ENCODE data around the gene DSC3.
"Not testable (repeated sequence)": the region's sequence is repeated elsewhere in the genome, so short reads cannot be mapped to it uniquely, and the experiment has no call there.

Gene DSC3

GRCh38 chr18:31041271-31042083 is 1.1 kb downstream of the DSC3 start:
- H3K9ac ChIP-seq (ENCODE audit: low read depth, low read length) = no peak overlapping the region
- no peaks in the 10 kb centered on the region for H3K36me3 ChIP-seq (ENCODE audit: control insufficient read depth, insufficient read depth, low read length)
- peaks cover 17% of the 10 kb centered on the region for H3K4me1 ChIP-seq (ENCODE audit: control insufficient read depth, insufficient read depth, low read length)
- no peak overlapping the region for H3K27ac ChIP-seq (ENCODE audit: low read depth, low read length)
- peak overlapping the region; percentile 61 for H3K4me3 ChIP-seq (ENCODE audit: low read depth, low read length)
- peaks cover 76% of the 10 kb centered on the region for H3K27me3 ChIP-seq (ENCODE audit: control insufficient read depth, insufficient read depth, low read length)
- H3K9me3 ChIP-seq (ENCODE audit: control insufficient read depth, insufficient read depth, low read length) = no peaks in the 10 kb centered on the region

GRCh38 chr18:31040686-31041270 is 1.8 kb downstream of the DSC3 start:
- Histone ChIP-seq H3K27ac (ENCODE audit: low read depth, low read length) (no peak overlapping the region), H3K4me3 (ENCODE audit: low read depth, low read length) (peak overlapping the region; percentile 61), H3K4me1 (ENCODE audit: control insufficient read depth, insufficient read depth, low read length) (peaks cover 17% of the 10 kb centered on the region), H3K9me3 (ENCODE audit: control insufficient read depth, insufficient read depth, low read length) (no peaks in the 10 kb centered on the region), H3K9ac (ENCODE audit: low read depth, low read length) (no peak overlapping the region), H3K36me3 (ENCODE audit: control insufficient read depth, insufficient read depth, low read length) (no peaks in the 10 kb centered on the region), H3K27me3 (ENCODE audit: control insufficient read depth, insufficient read depth, low read length) (peaks cover 71% of the 10 kb centered on the region)

- H3K27me3 ChIP-seq (ENCODE audit: control insufficient read depth, insufficient read depth, low read length) = peaks cover 59% of the 10 kb centered on the region
- H3K9ac ChIP-seq (ENCODE audit: low read depth, low read length) = no peak overlapping the region
- H3K27ac ChIP-seq (ENCODE audit: low read depth, low read length) = no peak overlapping the region
- no peak overlapping the region for H3K4me3 ChIP-seq (ENCODE audit: low read depth, low read length)
- peaks cover 17% of the 10 kb centered on the region for H3K4me1 ChIP-seq (ENCODE audit: control insufficient read depth, insufficient read depth, low read length)
- no peaks in the 10 kb centered on the region for H3K36me3 ChIP-seq (ENCODE audit: control insufficient read depth, insufficient read depth, low read length)
- no peaks in the 10 kb centered on the region for H3K9me3 ChIP-seq (ENCODE audit: control insufficient read depth, insufficient read depth, low read length)
These were observed 3.1 kb downstream of the DSC3 start for GRCh38 chr18:31039426-31039825.

- H3K9me3 ChIP-seq (ENCODE audit: control insufficient read depth, insufficient read depth, low read length); H3K36me3 ChIP-seq (ENCODE audit: control insufficient read depth, insufficient read depth, low read length); H3K4me3 ChIP-seq (ENCODE audit: low read depth, low read length); H3K27ac ChIP-seq (ENCODE audit: low read depth, low read length); H3K9ac ChIP-seq (ENCODE audit: low read depth, low read length): not testable (repeated sequence)
- Histone ChIP-seq H3K27me3 (ENCODE audit: control insufficient read depth, insufficient read depth, low read length) (peaks cover 42% of the 10 kb centered on the region), H3K4me1 (ENCODE audit: control insufficient read depth, insufficient read depth, low read length) (peaks cover 13% of the 10 kb centered on the region)
These were observed 4.9 kb downstream of the DSC3 start for GRCh38 chr18:31037686-31038085.

GRCh38 chr18:31034541-31034940 is 8.0 kb downstream of the DSC3 start:
- Histone ChIP-seq H3K9me3 (ENCODE audit: control insufficient read depth, insufficient read depth, low read length) (no peaks in the 10 kb centered on the region), H3K27me3 (ENCODE audit: control insufficient read depth, insufficient read depth, low read length) (peaks cover 10% of the 10 kb centered on the region), H3K27ac (ENCODE audit: low read depth, low read length) (no peak overlapping the region), H3K9ac (ENCODE audit: low read depth, low read length) (no peak overlapping the region), H3K4me3 (ENCODE audit: low read depth, low read length) (no peak overlapping the region), H3K36me3 (ENCODE audit: control insufficient read depth, insufficient read depth, low read length) (no peaks in the 10 kb centered on the region), H3K4me1 (ENCODE audit: control insufficient read depth, insufficient read depth, low read length) (no peaks in the 10 kb centered on the region)

- Histone ChIP-seq H3K27ac (ENCODE audit: low read depth, low read length) (no peak overlapping the region), H3K9ac (ENCODE audit: low read depth, low read length) (no peak overlapping the region), H3K4me3 (ENCODE audit: low read depth, low read length) (no peak overlapping the region), H3K36me3 (ENCODE audit: control insufficient read depth, insufficient read depth, low read length) (no peaks in the 10 kb centered on the region), H3K27me3 (ENCODE audit: control insufficient read depth, insufficient read depth, low read length) (no peaks in the 10 kb centered on the region), H3K4me1 (ENCODE audit: control insufficient read depth, insufficient read depth, low read length) (no peaks in the 10 kb centered on the region), H3K9me3 (ENCODE audit: control insufficient read depth, insufficient read depth, low read length) (no peaks in the 10 kb centered on the region)
These were observed 11.8 kb downstream of the DSC3 start for GRCh38 chr18:31030574-31031278.

GRCh38 chr18:31015715-31016434 is 26.7 kb downstream of the DSC3 start:
- no peaks in the 10 kb centered on the region for H3K9me3 ChIP-seq (ENCODE audit: control insufficient read depth, insufficient read depth, low read length)
- H3K4me1 ChIP-seq (ENCODE audit: control insufficient read depth, insufficient read depth, low read length) = no peaks in the 10 kb centered on the region
- no peak overlapping the region for H3K27ac ChIP-seq (ENCODE audit: low read depth, low read length)
- H3K4me3 ChIP-seq (ENCODE audit: low read depth, low read length) = no peak overlapping the region
- H3K27me3 ChIP-seq (ENCODE audit: control insufficient read depth, insufficient read depth, low read length) = no peaks in the 10 kb centered on the region
- H3K36me3 ChIP-seq (ENCODE audit: control insufficient read depth, insufficient read depth, low read length) = no peaks in the 10 kb centered on the region
- H3K9ac ChIP-seq (ENCODE audit: low read depth, low read length) = no peak overlapping the region

- not testable (repeated sequence) for H3K27ac ChIP-seq (ENCODE audit: low read depth, low read length); H3K4me3 ChIP-seq (ENCODE audit: low read depth, low read length); H3K36me3 ChIP-seq (ENCODE audit: control insufficient read depth, insufficient read depth, low read length); H3K27me3 ChIP-seq (ENCODE audit: control insufficient read depth, insufficient read depth, low read length); H3K4me1 ChIP-seq (ENCODE audit: control insufficient read depth, insufficient read depth, low read length); H3K9ac ChIP-seq (ENCODE audit: low read depth, low read length); H3K9me3 ChIP-seq (ENCODE audit: control insufficient read depth, insufficient read depth, low read length)
These were observed 31.1 kb downstream of the DSC3 start for GRCh38 chr18:31011455-31011854.

GRCh38 chr18:31010601-31011000 is 31.9 kb downstream of the DSC3 start:
- no peaks in the 10 kb centered on the region for H3K36me3 ChIP-seq (ENCODE audit: control insufficient read depth, insufficient read depth, low read length)
- no peaks in the 10 kb centered on the region for H3K27me3 ChIP-seq (ENCODE audit: control insufficient read depth, insufficient read depth, low read length)
- H3K9me3 ChIP-seq (ENCODE audit: control insufficient read depth, insufficient read depth, low read length) = no peaks in the 10 kb centered on the region
- no peaks in the 10 kb centered on the region for H3K4me1 ChIP-seq (ENCODE audit: control insufficient read depth, insufficient read depth, low read length)
- no peak overlapping the region for H3K4me3 ChIP-seq (ENCODE audit: low read depth, low read length)
- no peak overlapping the region for H3K27ac ChIP-seq (ENCODE audit: low read depth, low read length)
- no peak overlapping the region for H3K9ac ChIP-seq (ENCODE audit: low read depth, low read length)

- Histone ChIP-seq H3K27ac (ENCODE audit: low read depth, low read length) (no peak overlapping the region), H3K27me3 (ENCODE audit: control insufficient read depth, insufficient read depth, low read length) (no peaks in the 10 kb centered on the region), H3K4me1 (ENCODE audit: control insufficient read depth, insufficient read depth, low read length) (peaks cover 29% of the 10 kb centered on the region), H3K36me3 (ENCODE audit: control insufficient read depth, insufficient read depth, low read length) (no peaks in the 10 kb centered on the region), H3K9me3 (ENCODE audit: control insufficient read depth, insufficient read depth, low read length) (no peaks in the 10 kb centered on the region), H3K9ac (ENCODE audit: low read depth, low read length) (no peak overlapping the region), H3K4me3 (ENCODE audit: low read depth, low read length) (no peak overlapping the region)
These were observed 42.5 kb downstream of the DSC3 start for GRCh38 chr18:30999887-31000628.

All from HUES48 (cell line).